AG08396 (cell line): ENCODE data around the gene CRADD.

ENCODE experiments used
- DNase-seq: peaks from one replicate; pipeline ENCODE4 v3.0.0; 2012; ENCODE audit warnings: low spot score, mixed read lengths

CRADD gene

GRCh38 chr12:93671044-93671443 is 6.1 kb upstream of the CRADD start:
- no peak for DNase-seq

GRCh38 chr12:93673084-93673483 is 4.1 kb upstream of the CRADD start:
- no peak for DNase-seq

GRCh38 chr12:93674386-93674785 is 2.8 kb upstream of the CRADD start:
- no peak for DNase-seq

GRCh38 chr12:93676408-93677194 is 574 bp upstream of the CRADD start:
- DNase-seq, result no peak

- DNase-seq, result no peak
These were observed 1.6 kb downstream of the CRADD start for GRCh38 chr12:93678779-93679178.

GRCh38 chr12:93679308-93679925 is 2.2 kb downstream of the CRADD start:
- no peak for DNase-seq

GRCh38 chr12:93680006-93680405 is 2.8 kb downstream of the CRADD start:
- DNase-seq, result no peak

GRCh38 chr12:93682846-93683261 is 5.7 kb downstream of the CRADD start:
- DNase-seq, result no peak

GRCh38 chr12:93683410-93683809 is 6.2 kb downstream of the CRADD start:
- DNase-seq, result no peak

GRCh38 chr12:93684716-93685115 is 7.5 kb downstream of the CRADD start:
- no peak for DNase-seq

GRCh38 chr12:93686572-93687356 is 9.6 kb downstream of the CRADD start:
- no peak for DNase-seq

GRCh38 chr12:93689076-93689834 is 12.1 kb downstream of the CRADD start:
- DNase-seq, result no peak

GRCh38 chr12:93696462-93696861 is 19.3 kb downstream of the CRADD start:
- no peak for DNase-seq

- no peak for DNase-seq
These were observed 21.3 kb downstream of the CRADD start for GRCh38 chr12:93698307-93699092.

- DNase-seq, result no peak
These were observed 22.3 kb downstream of the CRADD start for GRCh38 chr12:93699271-93700145.

- DNase-seq, result no peak
These were observed 25.6 kb downstream of the CRADD start for GRCh38 chr12:93702707-93703315.

- DNase-seq, result no peak
These were observed 26.9 kb downstream of the CRADD start for GRCh38 chr12:93704122-93704521.

GRCh38 chr12:93704625-93705024 is 27.4 kb downstream of the CRADD start:
- no peak for DNase-seq

- no peak for DNase-seq
These were observed 28.1 kb downstream of the CRADD start for GRCh38 chr12:93705237-93705636.

GRCh38 chr12:93706387-93706786 is 29.2 kb downstream of the CRADD start:
- DNase-seq, result no peak
